AG08395 (cell line): ENCODE results near the gene KIAA1549.
"Not testable (repeated sequence)": the region's sequence is repeated elsewhere in the genome, so short reads cannot be mapped to it uniquely, and the experiment has no call there.

ENCODE experiments used
- DNase-seq: peaks from one replicate; pipeline ENCODE4 v3.0.0; 2012; ENCODE audit warnings: mixed read lengths, low spot score

Gene KIAA1549

DNA sequence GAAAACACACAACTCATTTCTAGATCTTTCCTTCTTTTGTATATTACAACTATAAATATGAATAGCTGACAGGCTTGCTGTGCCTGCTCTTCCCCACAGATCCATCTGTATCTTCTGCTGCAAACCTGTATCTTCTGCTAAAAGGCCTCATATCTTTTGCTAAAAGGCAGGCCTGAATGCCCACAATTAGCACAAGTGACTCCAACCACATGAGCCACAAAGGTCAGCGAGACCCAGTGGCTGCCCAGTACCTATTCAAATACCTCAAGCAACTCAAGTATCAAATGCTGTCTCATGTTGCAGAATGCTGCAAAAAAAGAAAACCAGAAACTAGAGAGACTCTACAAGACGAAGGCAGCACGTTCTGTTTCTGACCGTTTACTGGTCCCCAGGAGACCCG lies 128.7 kb downstream of the KIAA1549 start:
- DNase-seq: no peak

DNA sequence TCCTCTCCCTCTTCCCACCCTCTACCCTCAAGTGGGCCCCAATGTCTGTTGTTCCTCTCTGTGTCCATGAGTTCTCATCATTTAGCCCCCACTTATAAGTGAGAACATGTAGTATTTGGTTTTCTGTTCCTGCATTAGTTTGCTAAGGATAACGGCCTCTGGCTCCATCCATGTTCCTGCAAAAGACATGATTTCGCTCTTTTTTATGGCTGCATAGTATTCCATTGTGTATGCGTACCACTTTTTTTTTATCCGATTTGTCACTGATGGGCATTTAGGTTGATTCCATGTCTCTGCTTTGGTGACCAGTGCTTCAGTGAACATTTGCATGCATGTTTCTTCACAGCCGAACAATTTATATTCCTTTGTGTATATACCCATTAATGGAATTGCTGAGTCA lies 131.5 kb downstream of the KIAA1549 start:
- DNase-seq: no peak

DNA sequence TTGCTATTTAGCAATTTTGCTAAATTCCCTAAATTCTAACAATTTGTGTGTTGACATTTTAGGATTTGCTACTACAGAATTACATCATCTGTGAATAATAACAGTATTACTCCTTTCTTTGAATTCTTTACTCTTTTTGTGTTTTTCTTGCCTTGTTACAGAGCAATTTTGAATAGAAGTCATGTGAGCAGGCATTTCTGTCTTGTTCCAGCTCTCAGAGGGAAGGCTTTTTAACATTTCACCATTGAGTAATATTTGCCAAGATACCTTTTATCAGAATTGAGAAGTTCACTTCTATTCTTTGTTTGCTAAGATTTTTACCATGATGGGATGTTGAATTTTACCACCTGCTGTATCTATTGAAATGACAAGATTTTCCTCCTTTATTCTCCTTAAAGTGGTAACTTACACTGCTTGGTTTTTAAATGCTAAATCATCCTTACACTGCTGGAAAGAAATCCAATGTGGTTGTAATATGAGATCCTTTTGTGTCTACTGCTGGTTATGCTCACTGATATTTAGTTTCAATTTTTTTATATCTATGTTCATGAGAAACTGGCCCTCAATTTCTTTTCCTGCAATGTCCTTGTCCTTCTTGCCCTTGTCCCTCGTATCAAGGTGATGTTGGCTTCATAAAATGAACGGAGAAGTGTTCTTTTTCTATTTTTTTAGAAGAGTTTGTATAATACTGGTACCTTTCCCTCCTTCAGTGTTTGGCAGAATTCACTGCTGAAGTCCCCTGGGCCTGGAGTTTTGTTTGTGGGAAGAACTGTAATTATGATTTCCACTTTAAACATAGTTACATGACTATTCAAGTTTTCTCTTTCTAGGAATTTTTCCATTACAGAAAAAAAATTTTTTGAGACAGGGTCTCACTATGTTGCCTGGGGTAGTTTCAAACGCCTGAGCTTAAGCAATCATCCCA lies 132.9 kb downstream of the KIAA1549 start:
- no peak for DNase-seq

DNA sequence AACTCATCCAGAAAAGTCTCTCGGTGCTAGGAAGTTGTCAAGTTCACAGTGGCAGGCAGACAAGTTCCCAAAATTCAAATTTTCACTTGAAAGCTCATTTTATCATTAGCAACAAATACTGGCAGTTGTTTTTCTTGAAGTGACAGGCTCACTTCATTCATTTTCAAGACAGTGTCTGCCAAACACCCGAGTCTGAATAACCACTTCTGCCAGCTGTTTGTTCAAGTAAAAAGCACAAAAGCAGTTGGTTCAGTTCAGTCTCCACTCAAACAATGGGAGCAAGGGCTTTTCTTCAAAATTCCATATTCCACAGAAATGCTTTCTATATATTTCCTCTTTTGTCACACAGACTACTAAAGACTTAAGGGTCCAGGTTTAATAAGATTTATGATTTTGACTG lies 135.5 kb downstream of the KIAA1549 start:
- DNase-seq: no peak

DNA sequence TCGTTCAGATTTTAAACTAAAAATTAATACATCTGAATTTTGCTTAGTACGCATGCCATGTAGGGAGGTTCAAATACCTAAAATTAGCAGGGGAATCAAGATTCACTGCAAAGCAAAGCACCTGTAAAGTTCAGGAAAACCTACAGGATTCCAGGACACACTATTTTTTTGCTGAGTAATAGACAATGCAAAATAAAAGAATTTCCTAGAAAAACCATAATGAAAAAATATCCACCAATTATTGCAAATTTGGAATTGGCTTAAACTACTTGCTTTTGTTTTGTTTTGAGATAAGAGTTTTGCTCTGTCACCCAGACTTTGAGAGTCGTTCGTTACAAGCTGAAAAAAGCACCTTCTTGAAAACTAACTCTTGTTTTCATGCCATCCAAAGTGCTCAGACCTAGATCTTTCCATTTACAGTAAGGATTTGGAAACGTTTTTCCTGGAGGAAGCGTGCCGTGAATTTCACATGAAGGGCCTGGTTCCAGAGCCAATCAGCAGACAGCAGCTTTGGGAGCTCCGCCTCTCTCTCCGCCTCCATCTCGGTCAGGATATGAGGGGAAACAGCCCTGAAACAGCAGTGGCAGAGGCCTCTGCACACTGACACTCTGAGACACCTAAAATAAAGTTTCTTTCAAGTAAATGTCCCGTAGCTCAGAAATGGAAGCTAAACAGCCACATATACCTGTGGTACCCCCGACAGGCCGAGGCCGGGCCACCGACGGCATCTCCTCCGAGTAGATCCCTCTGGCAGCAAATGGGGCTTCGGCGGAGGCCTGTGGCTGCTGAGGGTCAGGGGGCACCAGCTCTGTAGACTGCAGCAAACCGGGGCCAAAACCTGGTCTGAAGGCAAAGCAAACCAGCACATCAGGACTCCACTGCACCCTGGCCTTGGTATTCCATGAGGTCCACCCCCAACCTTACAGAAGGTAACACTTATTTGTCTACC lies 137.3 kb downstream of the KIAA1549 start:
- no peak for DNase-seq

DNA sequence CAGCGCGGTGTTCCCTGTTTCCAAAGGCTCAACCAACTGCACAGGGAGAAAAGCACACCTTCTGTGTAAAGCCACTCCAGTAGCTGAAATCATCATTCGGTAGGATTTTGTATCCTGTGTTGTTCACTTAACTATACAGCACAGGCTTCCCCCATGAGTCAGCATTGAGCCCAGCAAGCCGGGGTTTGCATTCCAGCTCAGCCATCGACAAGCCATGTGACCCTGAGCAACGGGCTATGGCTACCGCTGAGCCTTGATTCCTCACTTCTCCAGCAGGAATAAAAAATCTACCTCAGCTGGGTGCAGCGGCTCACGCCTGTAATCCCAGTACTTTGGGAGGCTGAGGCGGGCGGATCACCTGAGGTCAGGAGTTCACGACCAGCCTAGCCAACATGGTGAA lies 139.1 kb downstream of the KIAA1549 start:
- peak; percentile 72 for DNase-seq

DNA sequence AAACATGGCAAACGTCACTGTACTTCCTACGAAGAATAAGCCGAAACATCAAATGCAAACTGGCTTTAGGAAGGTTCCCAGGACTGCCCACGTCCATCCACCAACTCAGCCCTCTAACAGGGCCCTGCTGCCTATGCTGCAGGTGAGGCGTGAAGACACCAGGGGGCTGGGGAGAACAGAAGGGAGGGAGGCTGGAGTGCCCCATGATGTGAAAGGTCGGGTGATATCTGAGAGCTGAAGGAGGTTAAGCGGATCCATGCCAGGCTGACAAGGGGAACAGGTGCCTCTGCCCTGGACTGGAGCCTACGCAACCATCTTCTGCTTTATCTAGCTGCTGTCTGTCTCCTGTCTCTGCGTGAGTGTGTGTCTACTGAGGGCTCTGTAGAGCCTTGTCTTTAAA lies 143.0 kb downstream of the KIAA1549 start:
- no peak for DNase-seq

DNA sequence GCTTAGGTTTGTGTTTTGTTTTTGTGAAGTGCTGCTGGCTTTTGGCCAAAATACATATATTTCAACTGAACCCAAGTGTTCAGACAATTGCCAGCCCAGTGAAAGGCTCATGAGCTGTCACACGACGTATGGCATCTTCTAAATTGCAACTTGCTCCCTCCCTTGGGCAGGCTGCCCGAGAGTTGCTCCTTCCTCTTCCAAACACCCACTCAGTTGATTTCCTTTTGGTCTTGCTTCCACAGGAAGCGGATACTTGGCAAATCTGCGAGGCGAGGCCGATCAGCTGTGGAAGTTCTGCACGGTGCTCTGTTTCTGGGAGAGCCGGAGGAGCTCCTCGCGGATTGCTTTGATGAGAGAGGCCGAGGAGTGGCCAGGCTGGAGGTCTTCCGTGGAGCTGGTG lies 143.6 kb downstream of the KIAA1549 start:
- no peak for DNase-seq

DNA sequence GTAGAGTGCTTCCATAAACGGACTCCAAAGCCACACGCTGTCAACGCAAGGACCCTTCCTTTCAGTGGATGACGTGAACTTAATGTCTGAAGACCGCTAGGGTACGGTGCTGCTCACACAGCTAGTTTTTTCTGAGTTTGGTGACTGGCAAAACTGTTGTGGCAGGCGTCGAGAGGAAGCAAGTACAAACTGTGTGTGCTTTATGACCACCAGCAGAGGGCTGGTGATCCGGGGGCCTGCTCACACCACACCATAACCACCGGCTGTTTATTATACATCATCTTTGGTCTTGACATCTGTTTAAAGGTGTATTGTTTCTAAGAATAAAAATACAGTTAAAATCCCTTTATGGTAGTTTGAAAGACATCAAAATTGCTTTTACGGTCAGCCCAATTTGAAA lies 146.1 kb downstream of the KIAA1549 start:
- DNase-seq: no peak

DNA sequence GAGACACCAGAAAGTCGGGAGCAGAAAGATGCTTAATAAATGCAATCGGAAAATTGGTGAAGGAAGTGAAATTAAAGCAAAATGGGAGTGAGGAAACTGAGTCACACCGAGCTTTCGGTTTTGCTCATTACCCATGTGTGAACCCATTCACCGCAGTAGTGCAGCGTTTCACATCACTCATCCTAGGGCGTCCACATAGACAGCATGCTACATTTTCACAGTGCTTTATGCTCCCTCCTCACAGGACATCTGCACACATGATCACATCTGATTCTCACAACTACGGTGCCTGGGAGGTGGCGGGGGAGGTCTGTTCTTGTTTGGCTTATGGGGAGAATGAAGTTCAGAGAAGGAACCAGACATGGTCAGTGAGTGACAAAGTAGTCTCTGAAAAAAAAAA lies 146.6 kb downstream of the KIAA1549 start:
- DNase-seq: no peak

DNA sequence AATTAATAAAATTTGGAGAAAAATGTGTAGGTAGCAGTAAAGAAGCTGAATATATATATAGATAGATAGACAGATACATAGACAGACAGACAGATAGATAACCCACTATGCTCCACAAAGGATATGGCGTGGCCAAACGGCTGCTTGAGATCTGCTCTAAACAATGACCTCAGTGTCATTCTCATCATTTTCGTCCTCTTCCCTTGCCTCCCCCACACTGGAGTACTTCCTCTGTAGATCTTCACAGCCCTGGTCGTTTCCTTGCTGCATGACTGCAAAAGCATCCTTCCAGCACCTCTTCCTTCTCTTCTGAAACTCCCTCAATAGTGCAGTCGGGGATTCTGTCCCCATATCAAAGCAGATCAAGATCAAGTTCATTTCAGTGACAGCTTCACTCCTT lies 147.6 kb downstream of the KIAA1549 start:
- no peak for DNase-seq

DNA sequence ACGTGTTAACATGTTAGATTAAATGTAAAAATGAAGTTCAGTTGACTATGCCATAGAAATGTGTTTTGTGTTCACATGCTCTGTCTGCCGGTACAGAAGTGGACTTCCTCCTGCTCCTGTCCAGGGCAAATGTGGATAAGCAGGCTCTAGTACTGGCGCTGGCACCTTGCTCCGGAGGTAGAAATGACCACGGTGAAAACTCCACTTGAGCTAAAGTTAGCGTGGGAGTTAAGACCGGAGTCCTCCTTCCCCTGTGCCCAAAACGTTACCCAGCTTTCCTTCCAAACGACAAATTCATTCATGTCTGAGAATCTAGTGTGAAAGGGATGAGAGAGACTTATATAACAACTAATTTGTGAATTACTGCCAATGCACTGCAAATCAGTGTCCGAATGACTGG lies 148.2 kb downstream of the KIAA1549 start:
- no peak for DNase-seq

DNA sequence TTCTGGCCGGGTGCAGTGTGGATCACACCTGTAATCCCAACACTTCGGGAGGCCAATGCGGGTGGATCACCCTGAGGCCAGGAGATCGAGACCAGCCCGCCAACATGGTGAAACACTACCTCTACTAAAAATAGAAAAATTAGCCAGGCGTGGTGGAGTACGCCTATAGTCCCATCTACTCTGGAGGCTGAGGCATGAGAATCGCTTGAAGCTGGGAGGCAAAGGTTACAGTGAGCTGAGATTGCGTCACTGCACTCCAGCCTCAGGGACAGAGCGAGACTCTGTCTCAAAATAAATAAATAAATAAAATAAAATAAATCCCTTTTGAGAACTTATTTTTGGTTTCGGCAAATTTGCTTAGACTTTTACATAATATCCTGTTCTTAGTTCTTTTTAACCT lies 151.9 kb downstream of the KIAA1549 start:
- no peak for DNase-seq

DNA sequence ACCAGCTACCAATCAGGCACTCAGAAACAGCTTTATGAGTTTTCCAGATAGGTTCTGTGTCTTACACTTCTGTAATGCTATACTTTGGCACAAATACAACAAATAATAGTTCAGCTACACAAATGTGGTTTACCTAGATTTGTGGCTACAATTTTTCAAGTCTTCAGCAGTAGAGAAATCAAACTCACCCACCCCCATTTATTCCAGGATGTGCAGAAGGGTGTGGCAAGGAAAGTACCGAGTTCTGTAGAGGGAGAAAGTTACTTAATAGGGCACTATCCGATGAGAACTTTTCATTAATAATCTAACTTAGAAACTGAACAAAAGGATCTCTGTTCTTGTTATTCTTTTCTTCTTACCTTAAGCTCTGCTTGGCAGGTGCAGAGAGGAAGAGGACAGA lies 152.9 kb downstream of the KIAA1549 start:
- DNase-seq: no peak

DNA sequence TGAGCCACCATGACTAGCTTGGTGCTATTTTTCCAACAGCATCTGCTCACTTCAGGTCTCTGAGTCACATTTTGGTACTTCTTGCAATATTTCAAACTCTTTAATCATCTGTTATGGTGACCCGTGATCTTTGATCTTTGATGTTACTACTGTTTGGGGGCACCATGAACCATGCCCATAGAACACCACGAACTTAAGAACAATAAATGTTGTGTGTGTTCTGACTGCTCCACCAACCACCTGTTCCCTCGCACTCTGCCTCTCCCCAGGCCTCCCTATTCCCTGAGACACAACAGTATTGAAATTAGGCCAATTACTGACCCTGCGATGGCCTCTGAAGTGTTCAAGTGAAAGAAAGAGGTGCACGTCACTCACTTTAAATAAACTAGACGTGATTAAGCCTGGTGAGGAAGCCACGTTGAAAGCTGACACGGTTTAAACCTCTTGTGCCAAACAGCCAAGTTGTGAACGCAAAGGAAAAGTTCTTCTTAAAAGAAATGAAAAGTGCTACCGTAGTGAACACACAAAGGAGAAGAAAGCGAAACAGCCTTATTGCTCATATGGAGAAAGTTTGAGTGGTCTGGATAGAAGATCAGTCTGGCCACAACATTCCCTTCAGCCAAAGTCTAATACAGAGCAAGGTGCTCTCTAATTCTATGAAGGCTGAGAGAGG lies 156.0 kb downstream of the KIAA1549 start:
- no peak for DNase-seq

DNA sequence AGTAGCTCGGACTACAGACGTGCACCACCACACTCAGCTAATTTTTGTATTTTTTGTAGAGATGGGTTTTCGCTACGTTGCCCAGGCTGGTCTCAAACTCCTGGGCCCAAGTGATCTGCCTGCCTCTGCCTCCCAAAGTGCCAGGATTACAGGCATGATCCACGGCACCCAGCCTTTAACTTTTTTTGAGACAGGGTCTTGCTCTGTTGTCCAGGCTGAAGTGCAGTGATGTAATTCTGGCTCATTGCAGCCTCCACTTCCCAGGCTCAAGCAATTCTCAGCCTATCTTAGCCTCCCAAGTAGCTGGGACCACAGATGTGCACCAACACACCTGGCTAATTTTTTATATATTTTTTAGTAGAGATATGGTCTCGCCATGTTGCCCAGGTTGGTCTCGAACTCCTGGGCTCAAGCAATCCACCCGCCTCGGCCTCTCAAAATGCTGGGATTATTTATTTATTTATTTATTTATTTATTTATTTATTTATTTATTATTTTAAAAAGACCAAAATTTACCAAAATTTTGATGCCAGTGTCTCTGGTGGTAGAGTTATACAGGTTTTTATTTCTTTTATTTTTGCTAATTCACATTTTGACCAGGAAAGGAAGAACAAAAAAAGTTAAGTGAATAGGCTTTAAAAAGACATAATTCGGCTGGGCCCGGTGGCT lies 158.2 kb downstream of the KIAA1549 start:
- DNase-seq: no peak

DNA sequence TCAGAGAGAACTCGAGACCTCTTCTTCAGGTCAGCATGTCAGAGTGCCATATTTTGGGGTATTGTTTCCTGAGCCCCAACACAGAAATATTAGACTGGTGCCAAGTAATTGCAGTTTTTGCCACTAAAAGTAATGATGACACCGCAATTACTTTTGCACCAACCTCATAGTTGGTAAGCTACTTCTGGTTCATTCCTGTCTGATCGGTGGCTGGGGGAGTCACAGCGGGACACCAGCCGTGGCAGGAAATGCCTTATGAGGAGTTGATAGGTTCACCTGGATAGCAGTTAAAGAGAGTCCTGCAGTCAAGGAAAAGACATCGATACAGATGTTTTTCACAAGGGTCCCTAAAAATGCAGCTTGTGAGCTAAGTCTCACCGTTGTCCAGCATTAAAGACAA lies 159.3 kb downstream of the KIAA1549 start:
- DNase-seq: no peak

DNA sequence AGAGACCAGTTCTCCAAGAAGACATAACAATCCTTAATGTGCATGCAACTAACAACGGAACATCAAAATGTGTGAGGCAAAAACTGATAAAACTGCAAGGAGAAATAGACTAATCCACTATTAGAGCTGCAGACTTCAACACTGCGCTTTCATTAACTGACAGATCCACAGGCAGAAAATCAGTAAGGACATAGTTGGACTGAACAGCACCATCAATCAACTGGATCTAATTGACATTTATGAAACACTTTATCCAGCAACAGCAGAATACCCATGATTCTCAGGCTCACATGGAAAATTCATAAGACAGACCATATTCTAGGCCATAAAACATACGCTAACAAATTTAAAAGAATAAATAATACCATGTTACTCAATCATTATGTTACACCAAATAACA lies 161.6 kb downstream of the KIAA1549 start:
- no peak for DNase-seq

DNA sequence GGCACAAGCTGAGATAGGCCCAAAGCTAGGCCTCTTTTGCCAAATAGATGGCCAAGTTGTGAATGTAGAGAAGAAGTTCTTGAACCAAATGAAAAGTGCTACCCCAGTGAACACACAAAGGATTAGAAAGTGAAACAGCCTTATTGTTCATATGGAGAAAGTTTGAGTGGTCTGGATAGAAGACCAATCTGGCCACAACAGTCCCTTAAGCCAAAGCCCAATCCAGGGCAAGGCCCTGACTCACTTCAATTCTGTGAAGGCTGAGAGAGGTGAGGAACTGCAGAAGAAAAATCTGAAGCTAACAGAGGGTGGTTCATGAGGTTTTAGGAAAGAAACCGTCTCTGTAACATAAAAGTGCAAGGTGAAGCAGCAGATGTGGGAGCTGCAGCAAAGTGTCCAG lies 164.5 kb downstream of the KIAA1549 start:
- no peak for DNase-seq

DNA sequence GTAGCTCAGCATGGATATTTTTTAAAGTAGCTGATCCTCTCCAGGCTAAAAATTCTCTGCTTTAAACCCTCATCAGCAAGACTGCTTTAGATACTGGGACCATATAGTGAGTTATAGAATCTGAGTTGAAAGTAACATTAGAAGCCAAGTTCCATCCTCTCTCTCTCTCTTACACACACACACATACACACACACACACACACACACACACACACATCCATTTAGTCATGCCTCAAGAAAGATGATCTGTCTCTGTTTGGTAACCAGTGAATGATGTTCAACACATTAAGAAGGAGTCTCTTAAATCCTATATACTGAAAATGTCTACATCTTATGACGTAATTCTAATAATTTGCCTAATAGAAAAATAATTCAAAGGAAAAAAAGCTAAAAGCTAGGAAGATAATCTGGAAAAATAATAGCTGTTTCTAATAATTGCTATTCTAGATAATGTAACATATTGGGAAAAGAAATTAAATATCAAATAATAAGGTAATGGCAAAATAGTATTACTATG lies 166.3 kb downstream of the KIAA1549 start:
- no peak for DNase-seq

DNA sequence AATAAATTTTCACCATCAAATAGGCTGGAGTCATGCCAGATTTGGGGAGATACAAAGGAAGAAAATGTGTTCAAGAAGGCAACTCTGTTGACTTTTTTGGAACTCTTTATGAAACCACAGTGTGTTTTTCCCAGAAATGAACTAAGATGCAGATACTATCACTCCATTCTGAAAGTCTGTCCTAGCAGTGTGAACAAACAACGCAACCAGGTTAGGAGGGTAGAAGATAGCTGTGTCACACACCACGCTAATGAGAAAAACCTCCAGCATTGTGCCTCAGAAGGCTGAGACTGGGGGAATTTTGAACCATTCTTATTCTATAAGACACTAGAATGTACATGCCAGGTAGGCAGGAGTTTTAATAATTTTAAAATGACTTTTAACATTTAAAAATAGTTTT lies 167.2 kb downstream of the KIAA1549 start:
- no peak for DNase-seq

DNA sequence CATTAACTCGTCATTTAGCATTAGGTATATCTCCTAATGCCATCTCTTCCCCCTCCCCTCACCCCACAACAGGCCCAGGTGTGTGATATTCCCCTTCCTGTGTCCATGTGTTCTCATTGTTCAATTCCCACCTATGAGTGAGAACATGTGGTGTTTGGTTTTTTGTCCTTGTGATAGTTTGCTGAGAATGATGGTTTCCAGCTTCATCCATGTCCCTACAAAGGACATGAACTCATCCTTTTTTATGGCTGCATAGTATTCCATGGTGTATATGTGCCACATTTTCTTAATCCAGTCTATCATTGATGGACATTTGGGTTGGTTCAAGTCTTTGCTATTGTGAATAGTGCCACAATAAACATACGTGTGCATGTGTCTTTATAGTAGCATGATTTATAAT lies 169.9 kb downstream of the KIAA1549 start:
- DNase-seq: not testable (repeated sequence)
